HUES64 (cell line): Measurements from ENCODE around the gene PTGDS. TPM values are rescaled to one million over a fixed set of nuclear protein-coding genes. Genes with fewer than 3 reads are reported as not detected.

Source experiments
- H3K27ac ChIP-seq: 2 replicates; pipeline ENCODE4 v1.7.0; 2013; ENCODE audit warnings: low read depth, low read length, inconsistent platforms
- H3K27me3 ChIP-seq: 2 replicates; pipeline ENCODE4 v1.6.1; 2013; ENCODE audit warnings: mild to moderate bottlenecking, low read length; ENCODE audit not compliant: insufficient read depth
- H3K36me3 ChIP-seq: 2 replicates; pipeline ENCODE4 v1.6.1; 2013; ENCODE audit warnings: mild to moderate bottlenecking, low read length; ENCODE audit not compliant: insufficient read depth
- H3K4me1 ChIP-seq: 2 replicates; pipeline ENCODE4 v1.6.1; 2013; ENCODE audit warnings: mild to moderate bottlenecking, low read length, moderate library complexity; ENCODE audit not compliant: insufficient read depth
- H3K4me3 ChIP-seq: 2 replicates; pipeline ENCODE4 v1.5.1; 2013; ENCODE audit warnings: mild to moderate bottlenecking, low read length, moderate library complexity
- H3K9ac ChIP-seq: 2 replicates; pipeline ENCODE4 v1.6.1; 2013; ENCODE audit warnings: mild to moderate bottlenecking, low read depth, low read length
- H3K9me3 ChIP-seq: 2 replicates; pipeline ENCODE4 v1.6.1; 2013; ENCODE audit warnings: low read depth, low read length; ENCODE audit not compliant: insufficient read depth
- WGBS: fragments of 150-250, 120-280 bp; methylation state at CpG from one replicate; pipeline ENCODE4 v1.1.7; 2013; ENCODE audit warnings: missing lambda C conversion rate; 5-methylcytosine and 5-hydroxymethylcytosine counted together
- polyA plus RNA-seq, 2 experiments: library from polyadenylated mRNA; stranded (reverse); fragments of 50-300 nt; gene quantifications; one replicate each; pipeline ENCODE4 v1.2.3, GENCODE V29; 2013

PTGDS gene
- 0.60 TPM for polyA plus RNA-seq (2013, experiment 1 of 2)
- 0.82 TPM for polyA plus RNA-seq (2013, experiment 2 of 2)

GRCh38 chr9:136977223-136977622 is at the start of gene PTGDS:
PTGDS (plus strand) TSS chr9:136977504; CDS start chr9:136977579, 75 bp downstream.
- H3K27ac ChIP-seq = no peak within 1 kb of the TSS
- 79% methylated on average over 10 of the region's 10 CpGs for WGBS
- H3K36me3 ChIP-seq = no peaks in the 10 kb centered on the region
- peaks cover 13% of the 10 kb centered on the region for H3K27me3 ChIP-seq
- H3K4me1 ChIP-seq = no peaks in the 10 kb centered on the region
- peak within 1 kb of the TSS; percentile 51; the same call in 1 of the 2 replicates for H3K9ac ChIP-seq
- peak within 1 kb of the TSS; percentile 67 for H3K4me3 ChIP-seq
- H3K9me3 ChIP-seq = no peaks in the 10 kb centered on the region

GRCh38 chr9:136928591-136928990 is 48.7 kb upstream of the PTGDS start:
- H3K36me3 ChIP-seq = peaks cover 52% of the 10 kb centered on the region
- no peaks in the 10 kb centered on the region for H3K4me1 ChIP-seq
- no peak overlapping the region for H3K4me3 ChIP-seq
- no peak overlapping the region for H3K27ac ChIP-seq
- WGBS = 92% methylated on average over 9 of the region's 9 CpGs
- no peak overlapping the region for H3K9ac ChIP-seq
- no peaks in the 10 kb centered on the region for H3K27me3 ChIP-seq
- no peaks in the 10 kb centered on the region for H3K9me3 ChIP-seq

- no peak overlapping the region for H3K27ac ChIP-seq
- H3K4me1 ChIP-seq = no peaks in the 10 kb centered on the region
- no peaks in the 10 kb centered on the region for H3K9me3 ChIP-seq
- peaks cover 41% of the 10 kb centered on the region for H3K36me3 ChIP-seq
- no peak overlapping the region for H3K9ac ChIP-seq
- H3K4me3 ChIP-seq = no peak overlapping the region
- 95% methylated on average over 4 of the region's 4 CpGs for WGBS
- H3K27me3 ChIP-seq = no peaks in the 10 kb centered on the region
Measured at GRCh38 chr9:136930014-136930413, 47.3 kb upstream of the PTGDS start.

GRCh38 chr9:136931611-136932130 is 45.6 kb upstream of the PTGDS start:
- H3K27ac ChIP-seq = no peak overlapping the region
- no peaks in the 10 kb centered on the region for H3K9me3 ChIP-seq
- H3K4me3 ChIP-seq = no peak overlapping the region
- 100% methylated on average over 2 of the region's 2 CpGs for WGBS
- H3K36me3 ChIP-seq = peaks cover 25% of the 10 kb centered on the region
- H3K9ac ChIP-seq = no peak overlapping the region
- H3K27me3 ChIP-seq = no peaks in the 10 kb centered on the region
- no peaks in the 10 kb centered on the region for H3K4me1 ChIP-seq

- 91% methylated on average over 3 of the region's 3 CpGs for WGBS
- Histone ChIP-seq H3K9ac (no peak overlapping the region), H3K27ac (no peak overlapping the region), H3K4me3 (no peak overlapping the region), H3K4me1 (no peaks in the 10 kb centered on the region), H3K27me3 (no peaks in the 10 kb centered on the region), H3K36me3 (peaks cover 8% of the 10 kb centered on the region), H3K9me3 (no peaks in the 10 kb centered on the region)
Measured at GRCh38 chr9:136934277-136934676, 43.0 kb upstream of the PTGDS start.

- no peaks in the 10 kb centered on the region for H3K27me3 ChIP-seq
- no peaks in the 10 kb centered on the region for H3K4me1 ChIP-seq
- H3K9me3 ChIP-seq = no peaks in the 10 kb centered on the region
- H3K9ac ChIP-seq = no peak overlapping the region
- 96% methylated on average over 3 of the region's 3 CpGs for WGBS
- H3K36me3 ChIP-seq = peaks cover 21% of the 10 kb centered on the region
- no peak overlapping the region for H3K4me3 ChIP-seq
- no peak overlapping the region for H3K27ac ChIP-seq
Measured at GRCh38 chr9:136935651-136936050, 41.7 kb upstream of the PTGDS start.

- no peak overlapping the region for H3K4me3 ChIP-seq
- H3K27ac ChIP-seq = no peak overlapping the region
- no peaks in the 10 kb centered on the region for H3K27me3 ChIP-seq
- H3K9ac ChIP-seq = no peak overlapping the region
- H3K4me1 ChIP-seq = no peaks in the 10 kb centered on the region
- 91% methylated on average over 8 of the region's 8 CpGs for WGBS
- H3K9me3 ChIP-seq = no peaks in the 10 kb centered on the region
- H3K36me3 ChIP-seq = peaks cover 31% of the 10 kb centered on the region
Measured at GRCh38 chr9:136936645-136937170, 40.6 kb upstream of the PTGDS start.

GRCh38 chr9:136937186-136938001 is 39.9 kb upstream of the PTGDS start:
- H3K27me3 ChIP-seq = no peaks in the 10 kb centered on the region
- 96% methylated on average over 15 of the region's 15 CpGs for WGBS
- H3K4me3 ChIP-seq = no peak overlapping the region
- no peak overlapping the region for H3K9ac ChIP-seq
- no peak overlapping the region for H3K27ac ChIP-seq
- no peaks in the 10 kb centered on the region for H3K9me3 ChIP-seq
- no peaks in the 10 kb centered on the region for H3K4me1 ChIP-seq
- H3K36me3 ChIP-seq = peaks cover 35% of the 10 kb centered on the region

GRCh38 chr9:136939431-136939995 is 37.8 kb upstream of the PTGDS start:
- H3K9me3 ChIP-seq = no peaks in the 10 kb centered on the region
- H3K27me3 ChIP-seq = no peaks in the 10 kb centered on the region

GRCh38 chr9:136939996-136940525 is 37.2 kb upstream of the PTGDS start:
- Histone ChIP-seq H3K9ac (no peak overlapping the region), H3K4me3 (no peak overlapping the region), H3K27me3 (no peaks in the 10 kb centered on the region), H3K36me3 (peaks cover 40% of the 10 kb centered on the region), H3K9me3 (no peaks in the 10 kb centered on the region), H3K4me1 (no peaks in the 10 kb centered on the region), H3K27ac (no peak overlapping the region)
- 96% methylated on average over 16 of the region's 16 CpGs for WGBS

More at GRCh38 chr9:136939431-136939995, 37.8 kb upstream of the PTGDS start:
- no peaks in the 10 kb centered on the region for H3K4me1 ChIP-seq
- no peak overlapping the region for H3K9ac ChIP-seq
- H3K36me3 ChIP-seq = peaks cover 40% of the 10 kb centered on the region
- WGBS = 95% methylated on average over 28 of the region's 28 CpGs
- H3K27ac ChIP-seq = no peak overlapping the region
- H3K4me3 ChIP-seq = no peak overlapping the region
